GM19043 (cell line): ENCODE results near the gene PRKG1.

Experiments used
- ATAC-seq: cut with Tn5 transposase; IDR thresholded peaks from one replicate; pipeline ENCODE4 v1.9.1; 2021; ENCODE audit warnings: low read depth; ENCODE audit not compliant: unreplicated experiment

The PRKG1 gene

DNA sequence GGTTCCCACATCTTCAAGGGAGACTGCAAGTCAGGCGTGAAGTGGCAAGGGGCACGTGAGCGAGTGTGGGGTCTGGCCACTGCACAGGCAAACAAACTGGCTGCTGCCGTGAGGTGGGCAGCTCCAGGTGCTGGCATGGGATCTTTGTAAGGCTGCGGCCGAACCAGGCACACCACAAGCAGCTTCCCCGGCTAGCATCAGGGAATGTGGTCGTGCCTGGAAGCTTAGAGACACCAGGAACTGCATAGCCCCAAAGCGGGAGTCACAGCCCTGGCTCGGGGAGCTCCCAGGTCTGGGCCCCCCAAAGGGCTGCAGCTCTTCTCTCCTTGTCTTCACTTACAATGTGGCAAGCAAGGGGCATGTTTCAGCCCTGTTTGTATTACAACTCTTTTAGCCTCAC, 988.9 kb downstream of the PRKG1 start:
- ATAC-seq = no peak

DNA sequence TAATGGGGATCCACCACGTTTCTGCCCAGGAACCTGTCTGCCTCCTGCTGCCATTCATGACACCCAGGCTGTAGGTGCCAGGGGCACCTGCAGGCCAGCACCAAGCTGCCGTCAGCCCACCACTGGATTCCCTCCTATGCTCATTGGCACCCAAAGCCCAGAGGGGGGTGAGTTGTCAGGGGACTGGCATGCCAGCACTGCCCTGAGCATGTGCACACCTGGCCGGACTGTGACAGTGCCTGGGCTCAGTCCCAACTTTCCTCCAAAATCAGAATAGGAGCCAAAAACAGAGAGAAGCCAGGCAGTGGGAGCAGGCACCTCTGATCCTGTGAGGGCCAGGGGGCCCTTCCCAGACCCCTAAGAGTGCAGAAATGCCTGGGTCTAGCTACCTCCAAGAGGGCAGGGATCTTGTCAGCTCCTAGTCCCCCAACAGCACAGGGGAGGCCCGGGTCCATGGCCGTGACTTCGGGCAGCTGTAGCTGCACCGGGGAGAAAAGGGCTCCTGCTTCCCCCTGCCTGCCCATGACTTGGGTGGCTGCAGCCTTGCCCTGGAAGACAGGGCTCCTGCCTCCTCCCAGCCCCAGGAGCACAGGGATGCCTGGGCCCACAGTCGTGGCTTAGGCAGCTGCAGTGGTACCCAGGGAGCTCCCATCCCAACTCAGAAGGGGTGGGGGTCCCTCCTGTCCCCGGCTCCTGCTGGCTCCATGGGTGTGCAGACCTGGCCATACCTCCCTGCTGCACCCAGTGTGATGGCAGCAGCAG, 990.0 kb downstream of the PRKG1 start:
- no peak for ATAC-seq

DNA sequence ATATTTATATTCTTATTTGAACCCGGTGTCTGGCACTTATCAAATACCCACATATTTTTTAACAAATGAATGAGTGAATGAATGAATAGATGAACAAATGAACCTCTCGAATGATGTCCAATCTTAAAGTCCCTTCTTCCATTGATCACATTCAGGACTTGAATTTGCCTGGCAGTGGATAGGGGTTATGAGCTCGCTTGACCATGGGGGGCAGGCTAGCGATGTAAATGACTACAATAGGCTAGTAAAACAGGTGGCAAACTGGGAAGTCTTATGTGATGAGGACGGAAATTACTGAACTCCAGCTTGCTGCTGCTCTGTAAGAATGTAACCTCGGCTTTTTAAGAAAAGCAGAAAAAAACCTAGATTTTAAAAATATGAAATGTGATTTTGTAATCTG, 992.1 kb downstream of the PRKG1 start:
- no peak for ATAC-seq

DNA sequence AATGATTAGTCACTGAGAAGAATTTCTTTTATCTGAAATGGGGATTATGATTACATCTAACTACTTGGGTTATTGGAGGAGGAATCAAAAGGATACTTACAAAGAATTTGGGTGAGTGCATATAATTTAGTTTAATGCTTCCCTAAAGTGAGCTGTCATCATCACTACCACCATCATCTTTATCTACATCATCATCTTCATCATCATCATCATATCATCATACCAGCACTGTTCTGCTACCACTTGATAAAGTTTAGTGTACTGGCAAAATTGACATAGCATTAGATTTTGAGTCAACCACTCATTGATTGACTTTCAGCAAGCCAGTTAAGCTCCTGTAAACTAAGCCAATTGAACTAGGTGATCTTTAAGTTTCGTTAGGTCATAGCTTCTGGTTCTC, 994.2 kb downstream of the PRKG1 start:
- ATAC-seq = no peak

DNA sequence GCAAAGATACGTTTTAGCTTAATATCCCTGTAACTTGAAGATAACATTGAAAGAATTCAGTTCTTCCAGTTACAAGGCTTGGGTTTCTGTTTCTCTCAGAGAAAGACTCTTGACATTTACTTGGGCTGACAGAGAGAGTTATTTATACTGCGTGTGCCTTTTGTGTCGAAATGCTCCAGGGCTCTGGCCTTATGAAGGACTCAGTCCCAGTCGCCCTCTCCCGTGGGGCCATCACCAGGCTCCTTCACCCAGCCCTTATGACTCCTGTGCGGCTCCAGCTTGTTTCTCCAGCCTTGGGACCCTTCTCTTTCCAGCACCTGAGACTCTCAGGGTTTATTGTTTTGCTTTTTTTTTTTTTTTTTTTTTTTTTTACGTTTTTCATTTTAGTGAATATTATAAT, 997.5 kb downstream of the PRKG1 start:
- no peak for ATAC-seq

DNA sequence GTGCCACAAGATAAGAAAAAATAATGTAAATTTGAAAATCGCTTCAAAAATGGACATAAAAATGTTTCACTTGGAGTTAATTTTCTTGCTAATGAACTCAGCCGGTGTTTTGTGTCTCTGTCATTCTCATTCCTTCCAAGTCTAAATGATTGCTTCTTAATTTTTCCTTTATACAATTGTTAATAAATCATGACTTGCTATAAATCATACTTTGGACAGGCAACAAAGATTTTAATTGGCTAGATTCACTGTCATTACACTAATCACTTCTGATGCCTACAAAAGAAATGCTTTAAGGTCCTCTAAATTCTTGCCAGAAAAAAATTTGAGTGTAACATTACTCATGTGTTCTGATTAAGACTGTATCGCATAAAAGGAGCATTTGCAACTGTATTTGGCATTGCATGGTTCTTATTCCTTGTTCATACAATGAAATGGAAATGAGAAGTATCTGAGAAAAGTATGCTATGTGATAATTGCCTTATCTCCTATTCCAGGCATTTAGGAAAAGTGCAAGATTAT, 1000.3 kb downstream of the PRKG1 start:
- ATAC-seq = no peak

DNA sequence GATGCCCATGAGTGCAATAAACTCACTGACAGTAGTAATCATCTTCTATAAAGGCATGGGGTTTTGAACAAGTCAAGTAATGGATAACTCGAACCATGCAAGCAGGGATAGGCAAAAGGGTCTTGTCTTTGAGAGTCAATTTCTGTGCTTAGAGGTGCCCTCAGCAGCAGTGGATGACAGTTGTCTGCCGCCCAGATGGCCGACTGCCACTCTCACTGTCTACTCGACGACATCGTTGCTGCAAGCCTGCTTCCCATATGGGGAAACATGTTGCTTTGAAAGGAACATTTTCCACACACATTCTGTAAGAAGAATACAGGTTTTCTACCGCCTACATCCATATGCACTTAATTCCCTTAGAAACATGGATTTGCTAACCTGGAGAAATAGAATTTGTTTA, 1003.5 kb downstream of the PRKG1 start:
- no peak for ATAC-seq

DNA sequence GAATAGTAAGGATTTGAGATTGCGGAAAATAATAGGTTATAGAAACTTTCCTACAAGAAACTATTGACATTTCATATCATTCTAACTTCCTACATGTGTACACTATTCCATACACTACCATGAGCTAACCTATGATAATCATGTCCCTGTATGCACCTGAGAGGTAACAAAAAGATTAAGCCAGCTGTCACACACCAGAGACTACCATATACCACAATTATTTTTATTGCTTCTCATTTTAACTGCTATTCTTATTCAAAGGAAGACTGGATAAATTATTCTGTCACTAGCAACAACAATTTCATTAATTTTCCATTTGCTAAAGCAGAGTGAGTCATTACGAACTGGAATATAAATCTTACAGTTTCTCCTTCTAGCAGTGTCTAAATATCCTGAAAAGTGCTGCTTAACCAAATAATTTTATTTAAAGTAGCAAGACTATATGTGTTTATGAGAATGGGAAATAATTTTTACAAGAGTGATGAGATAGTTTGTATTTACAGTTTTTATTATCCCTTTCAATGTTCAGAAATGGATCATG, 1004.2 kb downstream of the PRKG1 start:
- no peak for ATAC-seq

DNA sequence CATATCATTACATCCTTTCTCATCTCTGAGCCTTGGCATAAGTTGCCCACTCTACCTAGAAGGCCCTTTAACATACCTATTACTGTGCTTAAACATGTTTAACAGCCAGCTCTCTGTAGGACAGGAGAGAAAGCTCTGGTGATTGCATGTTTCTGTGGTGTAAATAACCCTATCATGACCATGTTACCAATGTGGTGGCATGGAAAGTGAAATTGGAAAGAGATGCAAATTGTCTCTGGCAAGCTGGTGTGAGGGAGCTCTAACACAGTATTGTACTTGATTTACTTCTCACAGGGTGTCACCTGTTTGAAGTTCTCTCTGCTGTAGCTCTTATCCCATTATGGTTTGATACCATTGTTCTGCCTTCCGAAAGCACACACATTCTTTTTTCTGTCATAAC, 1008.0 kb downstream of the PRKG1 start:
- no peak for ATAC-seq

DNA sequence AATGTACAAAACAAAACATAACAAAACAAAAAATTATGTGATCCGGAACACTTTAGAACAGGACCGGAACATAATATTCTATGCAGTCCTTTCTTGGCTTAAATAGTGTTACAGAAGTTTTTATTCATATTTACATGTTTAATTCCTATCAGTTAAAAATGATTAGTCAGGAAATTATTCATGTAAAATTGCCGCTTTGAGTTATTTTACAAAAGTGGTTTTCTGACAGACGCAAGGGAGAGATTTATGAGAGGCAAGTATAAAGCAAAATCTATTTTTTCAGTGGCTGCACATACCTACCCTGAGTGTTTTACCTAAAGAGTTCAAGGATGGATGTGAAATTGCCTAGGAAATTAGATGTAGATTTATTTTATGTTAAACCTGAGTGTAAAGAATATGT, 1009.1 kb downstream of the PRKG1 start:
- ATAC-seq = no peak

DNA sequence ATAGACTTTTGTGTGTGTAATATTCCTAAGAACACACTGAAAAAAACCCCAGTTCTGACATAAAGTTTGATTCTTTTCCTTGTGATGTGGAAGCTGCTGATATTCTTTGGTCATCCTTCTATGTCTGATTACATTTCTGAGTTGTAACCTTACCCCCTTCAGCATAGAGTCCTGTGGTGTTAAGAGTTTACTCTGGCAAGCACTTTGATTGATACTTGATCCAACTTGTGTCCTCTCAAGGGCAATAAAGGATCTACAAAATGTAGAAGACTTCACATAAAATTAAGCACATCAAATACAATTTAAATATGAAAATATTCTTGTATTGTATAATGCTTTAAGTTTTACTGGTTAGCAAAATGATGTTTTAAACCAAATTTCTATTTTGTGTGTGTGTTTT, 1018.1 kb downstream of the PRKG1 start:
- ATAC-seq = no peak

DNA sequence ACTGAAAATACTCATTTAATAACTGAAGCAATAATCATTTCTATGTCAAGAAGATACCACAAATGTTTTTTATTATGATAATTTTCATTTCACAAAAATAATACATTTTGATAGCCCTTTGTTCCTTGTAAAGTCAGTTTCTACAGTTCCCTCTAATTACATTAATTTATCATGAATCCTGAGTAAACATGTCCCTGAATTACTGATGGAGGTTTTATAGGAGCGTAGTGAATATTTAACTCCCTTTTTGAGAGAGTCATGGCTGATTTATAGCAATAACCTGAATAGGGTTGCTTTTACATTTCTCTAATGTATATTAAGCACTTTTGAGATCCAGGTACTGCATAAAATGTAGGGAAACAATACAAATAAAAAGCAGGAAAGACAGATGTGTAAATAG, 1023.8 kb downstream of the PRKG1 start:
- no peak for ATAC-seq

DNA sequence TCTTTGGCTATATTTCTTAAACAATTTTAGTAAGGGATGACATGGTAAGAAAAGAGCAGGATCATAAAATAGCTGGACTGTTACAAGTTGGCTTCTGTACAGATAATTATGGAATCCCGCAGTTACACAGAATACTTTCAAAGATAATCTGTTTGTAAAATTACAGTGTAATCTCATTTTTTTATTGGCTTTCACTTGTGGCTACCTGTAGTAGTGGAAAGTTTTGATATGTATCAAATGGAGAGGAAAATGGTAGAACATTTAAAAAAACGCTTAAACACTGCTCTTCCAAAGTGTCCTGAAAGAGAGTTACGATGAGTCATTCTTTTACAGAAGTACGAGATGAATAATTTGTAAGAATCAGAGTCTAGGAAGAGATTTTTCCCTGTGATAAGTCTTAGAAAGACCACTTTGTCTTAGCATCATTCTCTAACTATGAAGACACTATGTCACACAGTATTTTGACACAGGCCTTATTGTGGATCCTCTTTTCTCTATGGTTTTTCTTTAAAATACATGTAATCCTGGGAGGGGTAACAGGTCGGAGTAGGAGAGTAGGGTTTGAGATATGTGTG, 1024.8 kb downstream of the PRKG1 start:
- no peak for ATAC-seq

DNA sequence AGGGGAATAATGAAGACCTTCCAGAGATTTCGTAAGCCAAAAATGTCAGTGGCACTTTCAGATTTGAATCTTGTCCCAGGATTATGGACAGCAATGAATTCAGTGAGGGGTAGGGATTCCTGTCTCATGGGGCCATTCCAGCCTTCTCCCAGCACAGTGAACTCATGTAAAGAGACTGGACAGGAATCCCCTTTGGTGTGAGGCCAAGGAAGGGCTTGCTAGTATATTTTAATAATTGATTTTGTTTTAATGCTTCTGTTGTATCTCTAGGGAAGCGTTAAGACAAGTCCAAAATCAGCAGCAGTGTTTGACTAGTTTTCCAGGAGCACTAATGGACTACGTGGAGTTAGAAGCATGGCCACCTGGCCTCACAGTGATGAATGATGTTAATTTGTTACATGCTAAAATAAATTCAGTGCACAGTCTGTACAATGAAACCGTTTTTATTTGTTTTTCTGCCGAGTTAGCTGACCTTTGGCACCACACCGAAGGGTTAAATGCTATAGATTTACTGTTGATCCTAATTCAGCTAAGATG, 1025.8 kb downstream of the PRKG1 start:
- ATAC-seq = no peak

DNA sequence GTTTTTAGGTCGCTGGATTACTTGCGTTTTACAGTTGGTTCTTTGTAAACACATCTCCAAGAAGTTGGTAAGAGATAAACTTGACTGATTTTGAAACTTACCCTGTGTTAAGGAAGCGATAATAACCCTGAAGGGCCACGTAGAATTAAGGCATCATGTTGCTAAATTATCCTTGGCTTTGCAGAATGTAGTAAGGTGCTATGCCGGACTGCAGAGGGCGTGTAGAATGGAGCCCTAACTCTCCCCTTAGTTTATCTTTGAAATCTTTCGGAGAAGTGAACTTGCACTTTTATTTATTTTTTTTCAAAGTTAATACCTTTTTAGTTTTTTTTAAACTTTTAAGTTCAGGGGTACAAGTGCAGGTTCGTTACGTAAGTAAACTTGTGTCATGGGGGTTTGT, 1031.0 kb downstream of the PRKG1 start:
- ATAC-seq = no peak

DNA sequence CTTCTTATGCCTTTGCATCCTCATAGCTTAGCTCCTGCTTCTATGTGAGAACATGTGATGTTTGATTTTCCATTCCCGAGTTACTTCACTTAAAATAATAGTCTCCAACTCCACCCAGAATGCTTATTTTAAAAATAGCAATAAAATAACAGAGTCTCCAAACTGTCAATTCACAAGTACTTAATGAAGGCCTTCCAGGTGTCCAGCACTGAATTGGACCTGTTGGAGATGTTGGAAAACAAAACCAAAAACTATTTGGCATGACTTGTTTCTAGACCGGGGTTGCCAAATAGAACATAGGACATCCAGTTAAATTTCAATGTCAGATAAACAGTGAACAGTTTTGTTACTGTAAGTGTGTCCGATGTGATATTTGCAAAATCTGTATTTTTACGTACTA, 1031.7 kb downstream of the PRKG1 start:
- ATAC-seq = no peak

DNA sequence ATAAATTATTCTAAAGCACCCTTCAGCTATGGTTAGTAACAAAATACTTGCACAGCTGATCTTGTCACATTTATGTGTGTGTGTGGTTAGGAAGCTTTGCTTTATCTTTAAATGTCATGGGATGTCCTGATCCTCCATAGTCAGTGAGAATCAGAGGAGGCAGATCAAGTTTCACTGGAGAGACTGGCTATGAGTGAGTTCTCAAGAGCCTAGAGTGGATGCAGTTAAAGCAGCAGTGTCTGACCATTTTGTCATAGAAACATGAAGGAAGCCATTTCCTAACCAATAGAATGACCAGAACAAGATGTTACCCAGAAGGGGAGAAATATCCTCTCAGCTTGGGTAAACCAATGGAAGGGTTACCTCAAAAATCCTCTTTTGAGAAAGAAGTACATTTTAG, 1032.6 kb downstream of the PRKG1 start:
- ATAC-seq = no peak

DNA sequence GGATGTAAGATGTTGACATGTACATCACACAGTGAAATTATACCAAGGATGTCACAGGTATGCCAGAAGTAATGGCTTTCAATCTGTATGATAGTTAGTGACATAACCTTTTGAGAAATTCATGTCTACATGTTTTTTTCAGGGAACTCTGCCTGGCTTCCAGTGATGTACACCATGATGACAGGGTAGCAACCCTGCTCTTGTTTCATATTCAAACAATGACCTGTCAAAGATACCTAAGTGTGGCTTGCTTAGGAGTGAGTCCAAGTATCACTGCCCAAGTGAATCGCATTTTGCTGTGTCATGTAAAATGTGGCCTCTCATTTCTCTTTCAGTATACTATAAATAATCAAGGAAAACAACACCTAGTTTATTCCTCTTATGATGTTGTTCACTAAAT, 1033.9 kb downstream of the PRKG1 start:
- no peak for ATAC-seq

DNA sequence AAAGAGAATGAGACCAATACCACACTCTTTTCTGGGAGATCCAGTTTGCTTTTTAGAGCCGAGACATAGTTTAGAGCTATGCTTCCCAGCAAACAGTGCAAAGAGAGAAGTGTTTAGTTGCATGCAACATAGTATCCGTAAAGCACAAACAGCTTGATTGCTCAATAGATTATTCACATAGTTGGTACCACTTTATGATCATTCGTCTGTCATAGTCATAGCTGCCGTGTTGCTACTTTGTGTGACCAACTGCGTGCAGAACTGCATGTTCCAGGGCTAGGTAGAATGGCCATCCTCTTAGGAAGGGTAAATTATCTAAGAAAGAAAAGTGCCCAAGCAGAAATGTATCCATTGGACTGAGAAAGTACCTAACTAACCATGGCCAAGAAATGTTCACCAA, 1036.3 kb downstream of the PRKG1 start:
- ATAC-seq = no peak

DNA sequence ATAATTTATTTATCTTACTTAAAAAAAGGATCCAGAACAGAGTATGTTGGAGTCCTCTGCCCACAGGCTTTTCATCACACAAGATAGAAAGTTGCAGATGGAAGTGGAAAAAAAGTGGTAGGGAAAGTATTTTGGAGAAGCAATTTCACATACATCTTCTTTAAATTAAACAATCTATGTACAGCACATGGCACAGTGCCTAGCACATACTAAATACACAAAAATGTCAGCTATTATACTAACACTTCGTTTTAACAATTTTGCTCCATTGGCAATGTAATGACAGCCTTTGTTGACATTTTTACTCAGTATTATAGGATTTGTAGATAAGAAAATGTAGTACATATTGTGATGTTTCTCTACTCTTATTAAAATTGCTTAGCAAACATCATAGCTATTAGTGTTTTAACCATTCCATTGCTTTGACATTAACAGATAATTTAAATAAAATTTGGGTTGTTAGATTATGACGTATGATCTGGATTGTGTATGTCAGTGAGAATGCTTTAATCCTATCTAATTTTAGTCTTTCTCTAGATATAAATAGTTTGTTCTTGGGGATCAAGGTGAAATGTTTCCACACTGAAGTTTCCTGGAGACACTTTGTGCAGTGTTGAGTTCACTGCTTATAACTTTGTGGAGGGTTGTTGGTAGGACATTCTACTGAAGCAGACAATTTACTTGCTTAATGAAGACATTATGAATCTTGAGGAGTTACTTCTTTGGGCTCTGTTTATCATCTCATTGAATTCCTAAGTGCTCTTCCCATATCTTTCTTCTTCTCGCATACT, 1037.0 kb downstream of the PRKG1 start:
- no peak for ATAC-seq

DNA sequence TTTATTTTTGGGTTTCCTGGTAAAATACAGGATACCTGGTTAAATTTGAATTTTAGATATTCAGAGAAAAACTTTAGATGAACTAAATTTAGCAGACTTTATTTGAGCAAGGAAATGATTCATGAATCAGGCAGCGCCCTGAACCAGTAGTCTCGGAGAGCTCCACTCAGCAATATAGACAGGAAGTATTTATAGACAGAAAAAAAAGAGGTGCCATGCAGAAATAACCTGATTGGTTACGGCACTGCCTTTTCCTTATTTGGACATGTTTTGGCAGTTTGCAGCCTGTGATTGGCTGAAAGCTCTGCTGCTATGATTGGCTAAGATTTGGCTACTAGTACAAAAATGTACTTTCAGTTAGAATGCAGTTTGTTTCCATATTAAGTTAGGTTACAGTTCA, 1041.5 kb downstream of the PRKG1 start:
- ATAC-seq = no peak
